Activated naive CD8-positive, alpha-beta T cell treated with anti-CD3 and anti-CD28 coated beads, Interleukin-2, amount 50 U/mL, for 16 hours (primary cell): ENCODE measurements around the gene HDAC11.
"Not testable (repeated sequence)": the region's sequence is repeated elsewhere in the genome, so short reads cannot be mapped to it uniquely, and the experiment has no call there.

Experiments
- DNase-seq: peaks from one replicate; pipeline ENCODE4 v3.0.0-alpha.2; 2020; ENCODE audit warnings: low read depth, low spot score

HDAC11 gene

GRCh38 chr3:13479582-13480339 lies at the start of gene HDAC11:
HDAC11 (plus strand) TSS chr3:13480306; CDS start chr3:13480348, 42 bp downstream.
- DNase-seq, result peak; percentile 96

- not testable (repeated sequence) for DNase-seq
Measured at GRCh38 chr3:13430411-13430875, 49.7 kb upstream of the HDAC11 start.

GRCh38 chr3:13432093-13432492 lies 48.0 kb upstream of the HDAC11 start:
- DNase-seq, result no peak

- no peak for DNase-seq
Measured at GRCh38 chr3:13433912-13434311, 46.2 kb upstream of the HDAC11 start.

- not testable (repeated sequence) for DNase-seq
Measured at GRCh38 chr3:13436213-13436612, 43.9 kb upstream of the HDAC11 start.

GRCh38 chr3:13440204-13440817 lies 39.8 kb upstream of the HDAC11 start:
- DNase-seq, result no peak

GRCh38 chr3:13442882-13443281 lies 37.2 kb upstream of the HDAC11 start:
- not testable (repeated sequence) for DNase-seq

GRCh38 chr3:13451301-13451673 lies 28.8 kb upstream of the HDAC11 start:
- DNase-seq, result no peak

GRCh38 chr3:13452490-13453335 lies 27.4 kb upstream of the HDAC11 start:
- DNase-seq, result peak; percentile 11

- DNase-seq, result no peak
Measured at GRCh38 chr3:13455644-13456043, 24.5 kb upstream of the HDAC11 start.

- no peak for DNase-seq
Measured at GRCh38 chr3:13457593-13457992, 22.5 kb upstream of the HDAC11 start.

GRCh38 chr3:13459605-13460340 lies 20.3 kb upstream of the HDAC11 start:
- DNase-seq, result no peak

GRCh38 chr3:13460341-13460736 lies 19.8 kb upstream of the HDAC11 start:
- DNase-seq, result no peak

GRCh38 chr3:13461169-13462124 lies 18.7 kb upstream of the HDAC11 start:
- peak; percentile 47 for DNase-seq

GRCh38 chr3:13462125-13462629 lies 17.9 kb upstream of the HDAC11 start:
- DNase-seq, result no peak

GRCh38 chr3:13462822-13463221 lies 17.3 kb upstream of the HDAC11 start:
- DNase-seq, result no peak

- no peak for DNase-seq
Measured at GRCh38 chr3:13463618-13464400, 16.3 kb upstream of the HDAC11 start.

- no peak for DNase-seq
Measured at GRCh38 chr3:13465236-13465873, 14.8 kb upstream of the HDAC11 start.

GRCh38 chr3:13466781-13467180 lies 13.3 kb upstream of the HDAC11 start:
- no peak for DNase-seq
